Measurements from ENCODE around the gene S100Z.

Gene S100Z

DNA sequence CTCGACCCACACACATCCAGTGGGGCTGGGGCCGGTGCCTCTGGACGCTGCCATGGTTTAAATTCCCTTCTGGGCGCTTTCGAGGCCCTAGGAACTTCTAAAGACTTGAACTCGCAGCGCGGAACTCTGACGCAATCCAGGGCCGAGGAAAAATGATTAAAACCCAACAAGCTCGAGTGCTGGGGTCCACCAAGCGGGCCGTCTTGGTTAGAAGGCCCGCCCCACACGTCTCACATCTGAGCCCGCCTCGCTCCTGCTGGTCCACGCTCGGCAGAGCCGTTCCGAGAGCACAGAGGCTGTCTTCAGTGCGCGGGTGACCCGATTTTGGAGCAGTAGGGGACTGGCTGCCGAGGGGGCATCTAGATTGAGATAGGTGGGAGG is 104.6 kb downstream of the S100Z start:
- no peak for DNase-seq

DNA sequence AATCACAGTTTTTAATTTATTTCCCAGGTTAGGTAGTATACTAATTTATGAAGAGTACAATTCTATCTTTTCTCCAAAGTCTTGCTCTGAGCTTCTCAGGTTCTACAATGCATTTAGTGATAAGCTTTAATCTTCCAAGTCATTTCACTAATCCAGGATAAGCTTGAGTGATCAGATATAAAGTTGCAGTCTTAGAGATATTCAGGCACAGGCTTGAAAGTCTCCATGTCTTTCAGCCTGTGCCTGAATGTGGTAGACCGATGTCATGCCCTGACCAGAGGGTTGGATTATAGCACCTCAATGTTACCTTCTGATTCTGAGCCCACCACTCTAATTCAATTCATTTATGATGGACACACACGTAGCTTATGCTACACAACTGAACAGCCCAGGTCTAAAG is 106.2 kb downstream of the S100Z start:
- no peak for DNase-seq

DNA sequence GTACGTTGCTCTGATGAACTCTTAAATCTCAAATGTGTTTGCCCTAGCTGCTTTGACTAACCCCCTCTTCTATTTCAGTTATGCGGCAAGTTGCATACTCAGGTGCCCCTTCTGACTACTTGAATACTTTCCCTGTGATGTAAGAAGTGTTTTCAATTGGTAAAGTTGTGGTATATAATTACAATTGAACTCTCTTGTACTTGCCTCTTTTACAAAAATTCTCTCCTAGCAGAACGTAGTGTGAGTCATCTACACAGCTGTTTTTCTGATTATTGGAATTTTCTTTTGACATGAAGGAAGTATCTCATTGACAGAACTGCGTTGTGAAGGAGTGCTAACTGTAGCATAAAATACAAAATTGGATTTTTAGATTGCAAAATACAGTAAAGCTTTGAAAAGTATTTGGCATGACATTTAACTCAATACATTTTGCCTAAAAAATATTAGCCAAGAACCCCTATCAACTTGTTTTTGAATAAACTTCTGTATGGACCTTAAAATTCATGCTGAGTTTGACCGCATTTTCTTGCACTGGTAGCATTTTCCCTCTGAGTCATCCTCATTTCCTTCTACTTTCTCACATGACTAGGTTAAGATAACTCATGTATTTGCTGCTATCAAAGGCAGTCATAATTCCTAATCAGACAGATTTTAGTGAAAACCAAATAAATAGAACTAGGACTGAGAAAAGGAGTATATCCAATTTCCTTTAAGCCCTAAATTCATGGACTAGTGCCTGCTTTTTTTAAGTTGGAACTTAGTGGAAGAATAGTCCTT is 109.4 kb downstream of the S100Z start:
- DNase-seq, result no peak

DNA sequence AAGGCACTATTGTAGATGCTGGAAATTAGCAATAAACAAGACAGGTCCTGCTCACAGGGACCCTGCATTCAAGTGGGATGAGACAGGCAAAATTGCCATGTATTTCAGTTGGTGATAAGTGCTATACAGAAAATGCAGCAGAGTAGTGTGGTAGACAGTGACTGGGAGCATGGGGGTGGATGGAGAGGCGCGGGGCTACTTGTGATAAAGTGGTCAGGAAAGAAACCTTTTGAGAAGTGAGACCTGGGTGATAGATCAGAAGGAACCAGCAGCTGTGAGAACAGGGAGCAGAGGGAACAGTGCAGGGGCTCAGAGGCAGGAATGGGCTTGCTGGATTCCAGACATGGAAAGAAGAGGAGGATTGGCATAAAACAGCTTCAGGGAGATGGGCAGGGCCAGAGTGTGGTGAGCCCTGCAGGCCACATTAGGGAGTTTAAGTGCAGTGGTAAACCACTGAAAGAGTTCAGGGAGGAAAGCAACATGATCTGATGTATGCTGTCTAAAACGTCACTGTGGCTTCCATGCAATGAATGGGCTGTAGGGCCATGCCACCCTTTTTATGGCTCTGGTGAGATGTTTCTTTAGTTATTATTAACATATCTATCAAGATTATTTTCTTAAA is 110.3 kb downstream of the S100Z start:
- no peak for DNase-seq

DNA sequence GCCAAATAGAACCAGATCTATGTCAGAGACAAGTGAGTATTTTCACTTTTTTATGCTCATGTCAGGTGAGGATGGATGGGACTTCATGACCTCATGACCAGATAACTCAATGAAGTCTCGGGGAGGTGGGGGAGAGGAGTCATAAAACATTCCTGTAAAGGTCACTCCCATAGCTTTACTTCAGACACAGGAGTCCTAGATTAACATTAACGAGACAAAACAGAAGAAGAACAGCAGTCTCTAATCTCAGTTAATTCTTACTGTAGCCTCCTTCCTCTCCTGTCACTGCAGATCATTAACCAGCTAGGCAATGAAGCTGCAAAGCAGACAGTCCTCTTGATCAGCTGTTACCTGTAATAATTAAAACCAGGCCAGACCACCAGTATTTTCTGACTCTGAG is 114.2 kb downstream of the S100Z start:
- DNase-seq, result no peak

Measured in NCI-H1436 treated with DMSO at 0.1 percent for 48 hours (cell line).